Neutrophil (primary cell): ENCODE measurements around the gene STAT4.

Experiments
- H3K27ac ChIP-seq: fragments of 200-600 bp; sonication (generic); 2 replicates; pipeline ENCODE4 v1.5.1; 2016; ENCODE audit warnings: mild to moderate bottlenecking, moderate library complexity
- H3K27me3 ChIP-seq: fragments of 200-600 bp; sonication (generic); 2 replicates; pipeline ENCODE4 v1.6.0; 2016; ENCODE audit warnings: mild to moderate bottlenecking
- H3K36me3 ChIP-seq: fragments of 200-600 bp; sonication (generic); 2 replicates; pipeline ENCODE4 v1.5.1; 2017
- H3K4me1 ChIP-seq, 2 experiments: fragments of 200-600 bp in 1 of 2; sonication (generic) in 1 of 2; 1 replicate in 1 of 2; 2 replicates in 1 of 2; pipeline versions ENCODE4 v1.5.1 to v1.6.1; 2013 to 2016; ENCODE audit warnings: low read depth in 1 of 2, low read length in 1 of 2, mild to moderate bottlenecking in 1 of 2, moderate library complexity in 1 of 2; ENCODE audit not compliant: control insufficient read depth in 1 of 2, insufficient read depth in 1 of 2
- H3K4me3 ChIP-seq, 2 experiments: fragments of 200-600 bp in 1 of 2; sonication (generic) in 1 of 2; 1 replicate in 1 of 2; 2 replicates in 1 of 2; pipeline ENCODE4 v1.5.1; 2013 to 2016; ENCODE audit warnings: low read depth in 1 of 2, low read length in 1 of 2, mild to moderate bottlenecking in 1 of 2, moderate library complexity in 1 of 2
- H3K9me3 ChIP-seq: fragments of 200-600 bp; sonication (generic); 2 replicates; pipeline ENCODE4 v1.5.1; 2016
- CTCF ChIP-seq: fragments of 200-600 bp; sonication (generic); IDR thresholded peaks from 2 replicates; pipeline ENCODE4 v1.5.1; 2016; ENCODE audit warnings: antibody characterized with exemption

STAT4 gene

DNA sequence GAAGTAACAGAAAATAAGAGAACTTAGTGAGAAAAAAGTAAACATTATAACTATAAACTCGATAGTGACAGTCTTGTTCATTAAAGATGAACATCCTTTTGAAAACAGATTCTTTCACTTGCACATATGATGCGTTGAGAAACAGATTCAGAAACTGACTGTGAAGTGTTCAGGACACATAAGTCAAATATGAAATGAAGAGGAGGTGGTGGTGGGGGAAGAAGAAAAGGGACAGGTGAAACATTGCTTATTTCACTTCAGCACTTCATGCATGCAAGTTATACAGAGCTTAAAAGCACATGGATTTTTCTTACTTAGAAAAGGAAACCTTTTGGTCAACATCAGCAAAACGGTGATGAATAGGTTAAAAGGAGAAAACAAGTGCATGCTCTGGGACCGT lies 42.5 kb downstream of the STAT4 start:
- no peak overlapping the region for H3K27ac ChIP-seq
- H3K36me3 ChIP-seq, result no peaks in the 10 kb centered on the region
- no peak for TF ChIP-seq CTCF
- no peaks in the 10 kb centered on the region for H3K4me1 ChIP-seq
- no peak overlapping the region for H3K4me3 ChIP-seq
- no peaks in the 10 kb centered on the region for H3K27me3 ChIP-seq
- no peaks in the 10 kb centered on the region for H3K9me3 ChIP-seq

DNA sequence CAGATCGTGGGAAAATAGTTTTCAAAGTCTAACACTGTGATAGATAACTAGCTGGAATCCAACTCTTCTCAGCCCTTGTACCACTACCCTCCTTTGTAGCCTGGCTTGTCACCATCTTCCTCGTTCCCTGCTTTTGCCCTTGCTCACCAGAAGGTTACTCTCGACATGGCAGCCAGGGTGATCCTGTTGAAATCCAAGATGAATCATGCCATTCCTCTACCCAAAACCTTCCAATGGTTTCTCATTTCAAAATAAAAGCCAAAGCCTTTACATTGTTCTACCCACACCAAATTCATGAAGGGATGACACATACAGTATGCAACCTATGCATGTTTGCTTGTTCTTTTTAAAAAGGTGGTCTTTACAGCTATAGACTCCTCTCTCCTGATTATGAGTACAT lies 45.7 kb downstream of the STAT4 start:
- no peak overlapping the region for H3K27ac ChIP-seq
- no peak overlapping the region for H3K4me3 ChIP-seq
- H3K4me1 ChIP-seq, result no peaks in the 10 kb centered on the region
- H3K36me3 ChIP-seq, result no peaks in the 10 kb centered on the region
- H3K9me3 ChIP-seq, result no peaks in the 10 kb centered on the region
- H3K27me3 ChIP-seq, result no peaks in the 10 kb centered on the region
- no peak for TF ChIP-seq CTCF

DNA sequence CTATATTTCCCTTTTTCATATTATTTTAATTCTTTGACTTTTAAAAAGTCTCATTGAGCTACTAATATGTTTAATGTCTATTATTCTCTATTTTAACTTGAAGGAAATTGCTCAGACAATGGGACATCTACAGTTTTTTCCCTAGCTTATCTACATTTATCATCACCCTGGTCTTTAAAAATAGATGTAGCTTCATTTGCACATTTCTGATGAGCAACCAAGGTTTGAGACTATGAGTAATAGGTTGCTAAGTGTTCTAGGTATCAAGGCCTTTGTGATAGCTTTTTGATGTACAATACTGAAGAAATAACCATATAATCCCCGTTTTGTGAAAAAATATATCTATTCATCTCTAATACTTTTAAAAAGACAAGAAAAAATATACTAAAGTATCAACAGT lies 47.0 kb downstream of the STAT4 start:
- Histone ChIP-seq H3K9me3 (no peaks in the 10 kb centered on the region), H3K4me3 (no peak overlapping the region), H3K27ac (no peak overlapping the region), H3K27me3 (no peaks in the 10 kb centered on the region), H3K4me1 (no peaks in the 10 kb centered on the region), H3K36me3 (no peaks in the 10 kb centered on the region)
- no peak for TF ChIP-seq CTCF

DNA sequence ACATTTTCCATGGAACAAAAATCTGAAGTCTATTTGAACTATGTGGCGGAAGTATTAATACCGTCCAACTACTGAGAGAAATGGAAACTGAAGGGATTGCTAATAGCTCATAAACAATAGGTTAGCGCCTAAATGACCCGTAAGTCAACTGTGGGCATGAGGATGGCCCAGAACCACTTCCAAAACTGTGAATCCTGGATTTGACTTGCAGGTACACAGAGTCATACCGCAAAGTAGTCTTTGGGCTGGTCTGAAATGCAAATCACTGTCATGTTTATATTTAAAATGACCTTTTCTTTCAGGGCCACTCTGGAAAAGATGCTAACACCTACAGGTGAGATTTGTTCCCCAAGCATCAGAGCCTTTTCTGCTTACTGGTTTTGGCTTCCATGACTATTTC lies 50.6 kb downstream of the STAT4 start:
- H3K9me3 ChIP-seq, result no peaks in the 10 kb centered on the region
- H3K27me3 ChIP-seq, result no peaks in the 10 kb centered on the region
- H3K27ac ChIP-seq, result no peak overlapping the region
- no peak for TF ChIP-seq CTCF
- no peaks in the 10 kb centered on the region for H3K36me3 ChIP-seq
- H3K4me1 ChIP-seq, result no peaks in the 10 kb centered on the region
- H3K4me3 ChIP-seq, result no peak overlapping the region

GRCh38 chr2:191087311-191087710 lies 63.5 kb downstream of the STAT4 start:
- H3K4me3 ChIP-seq, result no peak overlapping the region
- no peaks in the 10 kb centered on the region for H3K27me3 ChIP-seq
- H3K9me3 ChIP-seq, result no peaks in the 10 kb centered on the region
- H3K27ac ChIP-seq, result no peak overlapping the region
- H3K4me1 ChIP-seq, result no peaks in the 10 kb centered on the region
- TF ChIP-seq CTCF, result no peak
- no peaks in the 10 kb centered on the region for H3K36me3 ChIP-seq

DNA sequence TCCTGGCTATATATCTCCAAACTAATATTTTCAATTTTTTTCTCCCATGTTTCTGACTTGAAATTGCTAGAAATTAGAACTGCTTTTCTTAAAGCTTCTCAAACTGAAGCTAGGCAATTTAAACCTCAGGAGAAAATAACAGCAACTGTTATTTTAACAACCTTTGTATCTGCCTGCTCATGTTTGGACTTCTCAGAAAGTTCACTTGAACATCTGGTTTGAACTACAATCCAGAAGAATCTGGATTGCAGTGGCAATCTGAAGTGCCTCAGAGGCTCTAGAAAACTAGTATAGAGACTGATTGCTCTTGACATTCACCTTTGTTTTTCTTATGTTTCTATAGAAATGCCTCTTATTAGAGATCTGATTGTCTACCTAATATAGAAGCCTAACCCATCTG lies 64.1 kb downstream of the STAT4 start:
- Histone ChIP-seq H3K4me3 (no peak overlapping the region), H3K36me3 (no peaks in the 10 kb centered on the region), H3K27ac (no peak overlapping the region), H3K27me3 (no peaks in the 10 kb centered on the region), H3K9me3 (no peaks in the 10 kb centered on the region), H3K4me1 (no peaks in the 10 kb centered on the region)
- no peak for TF ChIP-seq CTCF
